HG03135 (cell line): Measurements from ENCODE around the gene PTPRJ.
A peak's percentile ranks its signal among the peaks of the same experiment; 100 is the strongest.

Experiments
- ATAC-seq: cut with Tn5 transposase; IDR thresholded peaks from one replicate; pipeline ENCODE4 v1.9.1; 2021; ENCODE audit warnings: mild to moderate bottlenecking, moderate library complexity; ENCODE audit not compliant: unreplicated experiment

Gene PTPRJ

GRCh38 chr11:47994417-47994816, 14.1 kb downstream of the PTPRJ start:
- no peak for ATAC-seq

GRCh38 chr11:47995360-47995769, 15.0 kb downstream of the PTPRJ start:
- no peak for ATAC-seq

GRCh38 chr11:47997063-47998053, 17.0 kb downstream of the PTPRJ start:
- no peak for ATAC-seq

GRCh38 chr11:47998345-47998732, 18.0 kb downstream of the PTPRJ start:
- ATAC-seq = no peak

- no peak for ATAC-seq
These were observed 18.5 kb downstream of the PTPRJ start for GRCh38 chr11:47998733-47999359.

GRCh38 chr11:48000432-48000831, 20.1 kb downstream of the PTPRJ start:
- ATAC-seq = no peak

- peak; percentile 74 for ATAC-seq
These were observed 21.2 kb downstream of the PTPRJ start for GRCh38 chr11:48001438-48002021.

GRCh38 chr11:48002561-48002960, 22.2 kb downstream of the PTPRJ start:
- no peak for ATAC-seq

GRCh38 chr11:48003926-48004325, 23.6 kb downstream of the PTPRJ start:
- no peak for ATAC-seq

- ATAC-seq = no peak
These were observed 24.1 kb downstream of the PTPRJ start for GRCh38 chr11:48004456-48004855.

- no peak for ATAC-seq
These were observed 24.8 kb downstream of the PTPRJ start for GRCh38 chr11:48005136-48005535.

- no peak for ATAC-seq
These were observed 25.5 kb downstream of the PTPRJ start for GRCh38 chr11:48005831-48006270.

GRCh38 chr11:48006301-48006992, 26.1 kb downstream of the PTPRJ start:
- peak; percentile 51 for ATAC-seq

GRCh38 chr11:48007677-48008076, 27.3 kb downstream of the PTPRJ start:
- no peak for ATAC-seq

GRCh38 chr11:48008951-48009270, 28.6 kb downstream of the PTPRJ start:
- no peak for ATAC-seq

- ATAC-seq = no peak
These were observed 30.9 kb downstream of the PTPRJ start for GRCh38 chr11:48011102-48011797.

- no peak for ATAC-seq
These were observed 31.5 kb downstream of the PTPRJ start for GRCh38 chr11:48011798-48012391.

- ATAC-seq = peak; percentile 76
These were observed 33.0 kb downstream of the PTPRJ start for GRCh38 chr11:48013269-48013901.

- ATAC-seq = no peak
These were observed 34.6 kb downstream of the PTPRJ start for GRCh38 chr11:48014917-48015316.
